Inflammatory macrophage (primary cell): ENCODE results near the gene CD6.

Source experiments
- DNase-seq, 2 donors: peaks; one replicate each; pipeline ENCODE4 v3.0.0-alpha.2; 2020 to 2022

Gene CD6

DNA sequence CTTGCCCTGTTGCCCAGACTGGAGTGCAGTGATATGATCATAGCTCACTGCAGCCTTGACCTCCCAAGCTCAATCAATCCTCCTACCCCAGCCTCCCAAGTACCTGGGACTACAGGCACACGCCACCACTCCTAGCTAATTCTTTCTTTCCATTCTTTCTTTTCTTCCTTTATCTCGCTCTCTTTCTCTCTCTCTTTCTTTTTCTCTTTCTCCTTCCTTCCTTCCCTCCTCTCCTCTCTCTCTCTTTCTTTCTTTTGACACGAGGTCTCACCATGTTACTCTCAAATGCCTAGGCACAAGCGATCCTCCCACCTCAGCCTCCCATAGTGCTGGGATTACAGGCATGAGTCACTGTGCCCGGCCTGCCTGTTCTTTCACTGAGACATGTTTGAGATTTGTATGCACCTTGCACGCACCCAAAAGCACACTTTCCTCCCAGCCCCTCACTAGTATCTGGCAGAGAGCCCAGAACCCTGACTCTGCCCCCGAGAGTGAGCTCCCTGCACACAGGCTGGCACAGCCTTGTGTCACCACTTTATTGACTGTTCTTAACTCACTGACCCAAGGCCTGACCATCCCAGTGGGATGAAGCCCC, 56.8 kb downstream of the CD6 start:
- DNase-seq, result peak; percentile 35 to 67

DNA sequence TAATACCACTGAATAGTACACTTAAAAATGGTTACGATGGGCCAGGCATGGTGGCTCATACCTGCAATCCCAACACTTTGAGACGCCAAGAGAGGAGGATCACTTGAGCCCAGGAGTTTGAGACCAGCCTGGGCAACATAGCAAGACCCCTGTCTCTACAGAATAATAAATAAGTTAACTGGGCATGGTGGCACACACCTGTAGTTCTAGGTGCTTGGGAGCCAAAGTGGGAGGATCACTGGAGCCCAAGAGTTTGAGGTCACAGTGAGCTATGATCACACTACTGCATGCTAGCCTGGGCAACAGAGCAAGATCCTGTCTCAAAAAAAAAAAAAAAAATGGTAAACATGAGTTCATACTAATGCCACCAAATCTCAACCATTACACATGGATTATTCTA, 61.3 kb downstream of the CD6 start:
- DNase-seq, result no peak

DNA sequence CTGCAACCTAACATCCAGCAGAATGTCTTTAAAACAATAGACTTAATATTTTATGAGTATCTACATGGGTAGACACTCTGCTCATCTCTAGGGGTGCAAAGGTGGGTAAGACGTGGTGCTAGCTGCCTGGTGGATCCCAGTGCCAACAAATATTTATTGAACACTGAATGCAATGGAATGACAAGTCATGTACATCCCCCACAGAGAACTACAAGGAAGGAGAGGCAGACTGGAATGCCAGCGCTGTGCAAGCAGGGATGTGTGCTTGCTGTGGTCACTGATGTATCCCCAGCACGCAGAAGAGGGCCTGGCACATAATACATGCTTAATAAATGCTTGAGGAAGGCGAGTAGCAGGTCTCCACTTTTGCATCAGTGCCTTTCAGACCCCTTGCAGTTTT, 61.9 kb downstream of the CD6 start:
- no peak for DNase-seq

DNA sequence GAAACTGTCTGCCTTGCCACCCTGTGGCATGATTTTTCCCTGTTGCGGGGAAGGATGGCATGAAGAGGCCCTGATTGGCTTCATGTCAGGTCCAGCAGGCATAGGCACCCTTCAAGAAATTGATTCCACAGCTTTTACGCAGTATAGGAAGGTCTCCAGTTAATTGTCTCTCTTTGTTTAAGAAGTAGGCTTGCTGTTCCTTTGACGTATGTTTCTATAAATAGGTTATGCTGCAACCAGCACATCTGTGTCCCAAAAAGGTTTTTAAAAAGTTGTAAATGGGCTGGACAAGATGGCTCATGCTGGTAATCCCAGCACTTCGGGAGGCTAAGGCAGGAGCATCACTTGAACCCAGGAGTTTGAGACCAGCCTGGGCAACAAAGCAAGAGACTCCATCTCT, 62.6 kb downstream of the CD6 start:
- DNase-seq, result no peak

DNA sequence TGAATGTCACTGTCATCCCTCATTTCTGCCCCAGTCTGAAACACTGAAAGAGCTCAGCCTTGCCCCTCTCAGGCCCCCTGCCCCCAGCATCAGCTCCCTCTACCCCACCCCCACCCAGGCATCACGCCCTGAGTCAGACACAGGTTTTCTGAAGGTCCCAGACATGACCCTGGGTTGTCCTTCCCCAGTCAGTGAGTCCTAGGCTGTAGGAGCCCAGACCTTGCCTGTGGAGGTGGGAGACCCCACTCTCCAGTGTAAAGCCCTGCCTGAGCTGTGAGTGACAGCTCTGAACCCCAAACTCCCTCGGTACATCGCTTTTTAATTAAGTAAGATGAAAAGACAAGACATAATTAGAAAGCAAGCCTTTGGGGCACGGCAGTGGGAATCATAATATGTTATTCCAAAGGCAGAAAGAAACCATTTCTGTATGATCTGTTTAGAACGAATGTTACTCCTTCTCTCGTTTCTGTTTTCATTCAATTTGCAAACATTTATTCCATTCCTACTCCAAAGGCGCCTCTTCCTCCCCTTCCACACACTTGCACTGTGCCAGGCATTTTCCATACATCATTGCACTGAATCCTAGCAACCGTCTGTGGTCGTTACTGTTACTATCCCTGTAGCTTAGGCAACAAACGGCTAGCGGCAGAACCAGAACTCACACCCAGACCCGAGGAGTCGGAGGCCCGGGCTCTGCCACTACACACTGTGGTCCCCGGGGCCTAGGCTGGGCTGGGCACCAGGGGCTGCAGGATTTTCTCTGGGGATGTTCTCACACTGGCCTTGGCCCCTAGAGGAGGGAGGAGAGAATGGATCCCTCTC, 63.4 kb downstream of the CD6 start:
- no peak for DNase-seq

DNA sequence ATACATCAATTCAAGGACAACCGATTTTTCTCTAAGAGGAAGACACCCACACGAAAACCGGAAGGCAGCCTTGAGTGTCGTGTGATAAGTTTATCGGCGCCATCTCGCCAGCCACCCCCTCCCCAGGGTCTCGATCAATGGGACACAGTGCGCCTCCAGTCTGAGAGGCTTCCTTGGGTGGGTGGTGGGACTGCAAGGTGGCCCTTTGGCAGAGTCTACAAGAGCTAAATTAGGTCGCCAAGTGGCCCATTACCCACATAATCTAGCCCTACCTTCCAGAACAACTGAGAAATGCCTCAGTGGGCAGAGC, 64.0 kb downstream of the CD6 start:
- DNase-seq, result no peak

DNA sequence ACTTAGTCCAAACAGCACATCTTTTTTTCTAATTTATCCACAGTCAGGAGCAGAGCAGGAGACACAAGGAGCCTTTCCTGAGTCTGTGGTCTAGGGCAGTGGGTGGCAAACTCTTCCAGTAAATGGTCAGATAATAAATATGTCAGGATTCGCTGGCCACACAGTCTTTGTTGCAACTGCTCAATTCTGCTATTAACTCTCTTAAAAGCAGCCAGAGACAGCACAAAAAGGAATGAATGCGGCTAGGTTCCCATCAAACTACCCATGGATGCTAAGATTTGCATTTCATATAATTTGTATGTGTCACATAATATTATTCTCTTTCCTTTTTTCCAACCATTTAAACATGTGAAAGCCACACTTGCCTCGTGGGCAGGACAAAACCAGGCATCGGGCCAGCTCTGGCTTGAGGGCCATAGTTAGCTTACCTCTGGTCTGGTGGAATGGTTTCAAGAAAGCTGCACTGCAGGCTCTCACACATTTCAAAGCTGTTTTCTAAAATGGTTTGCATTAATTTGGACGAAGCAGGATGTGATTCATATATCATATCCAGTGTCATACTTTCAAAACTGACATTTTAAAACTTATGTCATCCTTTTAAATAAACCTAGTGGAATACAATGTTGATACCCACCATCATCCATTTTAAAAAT, 66.1 kb downstream of the CD6 start:
- DNase-seq, result no peak

DNA sequence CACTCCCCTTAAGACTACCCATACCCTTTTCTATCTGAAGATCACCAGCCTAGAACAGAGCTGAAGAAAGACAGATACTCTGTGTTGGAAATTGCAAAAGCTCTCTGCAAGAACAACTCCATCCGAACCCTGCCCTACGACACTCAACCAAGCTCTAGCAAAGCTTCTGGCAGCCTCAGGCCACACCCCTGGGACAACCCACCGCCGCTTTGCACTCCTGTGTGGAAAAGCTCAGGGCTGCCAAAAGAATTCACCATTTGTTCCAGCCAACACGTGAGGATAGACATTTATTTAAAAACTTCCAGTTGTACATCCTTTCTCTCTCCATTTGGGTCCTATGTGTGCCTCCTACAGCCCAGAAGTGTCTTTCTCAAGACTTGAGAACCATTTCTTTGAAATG, 68.4 kb downstream of the CD6 start:
- peak; percentile 23 to 39 for DNase-seq

DNA sequence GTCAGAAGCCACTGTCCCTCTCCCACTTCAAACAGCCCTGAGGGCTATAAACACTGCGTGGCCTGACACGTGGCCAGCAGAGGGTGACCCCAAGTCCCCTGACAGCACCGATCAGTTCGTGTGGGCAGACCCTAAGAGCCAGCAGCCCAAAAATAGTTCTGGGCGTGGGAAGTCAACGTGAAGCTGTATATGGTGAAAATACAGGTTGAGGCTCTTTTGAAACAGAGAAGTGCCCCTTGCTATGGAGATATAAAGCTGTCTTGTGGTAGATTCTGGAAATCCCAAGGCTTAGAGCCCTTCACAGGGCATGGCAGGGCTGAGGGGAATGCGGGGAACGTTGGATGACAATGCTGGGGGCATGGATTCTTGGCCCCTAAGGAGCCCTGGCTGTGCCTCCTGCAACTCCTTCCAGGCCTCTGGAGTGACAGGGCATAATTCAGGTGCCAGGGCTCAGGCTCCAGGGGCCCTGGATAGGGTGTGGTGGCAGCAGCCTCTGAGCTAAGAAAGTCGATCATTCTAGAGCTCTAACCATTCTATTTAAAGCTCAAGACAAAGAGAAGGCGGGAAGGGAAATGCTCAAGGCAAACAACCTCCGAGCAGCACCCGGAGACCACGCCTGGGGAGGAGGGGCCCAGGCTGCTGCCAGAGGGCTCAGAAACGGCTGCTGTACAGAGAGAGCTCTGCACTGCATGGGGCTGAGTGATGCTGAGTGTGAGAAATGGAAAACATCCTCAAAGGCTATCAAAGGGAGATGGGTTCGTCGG, 70.5 kb downstream of the CD6 start:
- DNase-seq, result peak; percentile 30 to 67

DNA sequence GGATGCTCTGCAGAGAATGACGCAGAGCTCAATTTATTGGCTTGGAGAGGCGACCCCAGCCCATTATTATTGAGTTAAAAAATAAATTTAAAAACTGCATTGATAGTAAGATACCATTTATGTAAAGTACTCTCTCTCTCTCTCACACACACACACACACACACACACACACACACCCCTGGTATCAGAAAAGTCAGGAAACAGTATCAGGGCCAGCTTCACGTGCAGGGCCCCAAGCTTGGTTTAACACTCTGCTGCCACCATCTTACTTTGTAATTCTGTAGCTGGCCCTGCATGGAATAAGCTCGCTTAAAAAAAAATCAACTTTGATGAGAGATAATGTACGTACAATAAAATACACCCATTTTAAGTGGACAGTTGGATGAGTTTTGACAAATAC, 71.1 kb downstream of the CD6 start:
- DNase-seq, result no peak

DNA sequence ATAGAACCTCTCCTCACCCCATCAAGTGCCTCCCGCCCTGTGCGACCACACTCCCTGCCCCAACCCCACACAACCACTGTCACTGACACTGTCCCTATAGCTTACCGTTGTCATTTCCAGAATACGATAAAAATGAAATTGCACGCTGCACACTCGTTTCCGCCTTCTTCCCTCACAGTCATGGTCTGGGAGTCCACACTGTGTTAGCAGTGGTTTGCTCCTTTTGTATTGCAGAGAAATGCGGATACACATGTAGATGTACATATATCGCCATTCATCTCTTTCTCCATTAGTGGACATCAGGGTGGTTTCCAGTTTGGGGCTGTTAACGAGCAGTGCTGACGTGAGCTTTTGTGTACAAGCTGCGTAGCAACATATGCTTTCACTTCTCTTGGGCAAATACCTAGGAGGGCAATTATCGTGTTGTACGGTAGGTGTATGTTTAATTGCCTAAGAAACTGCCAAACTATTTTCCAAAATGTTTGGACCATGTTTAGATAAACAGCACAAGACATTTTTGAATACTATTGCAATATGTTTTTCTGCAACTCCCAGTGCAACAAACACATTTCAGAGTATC, 71.6 kb downstream of the CD6 start:
- no peak for DNase-seq

DNA sequence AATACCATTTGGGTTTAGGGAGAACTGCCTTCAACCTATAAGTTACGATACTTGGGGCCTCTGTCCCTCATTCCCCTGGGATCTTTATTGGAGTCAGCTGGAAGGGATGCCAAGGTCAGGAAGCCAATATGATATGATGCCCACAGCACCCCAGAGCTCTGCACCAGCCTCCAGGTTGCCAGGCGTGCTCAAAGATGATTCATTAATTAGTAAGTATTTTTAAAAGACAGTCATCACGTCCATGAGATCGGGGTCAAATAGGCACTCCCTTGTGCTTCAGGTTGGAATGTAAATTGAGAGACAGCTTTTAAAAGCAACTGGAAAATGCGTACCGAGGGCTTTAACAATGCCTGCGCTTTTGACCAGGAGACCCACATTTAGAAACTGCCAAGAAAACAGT, 73.8 kb downstream of the CD6 start:
- DNase-seq, result no peak

DNA sequence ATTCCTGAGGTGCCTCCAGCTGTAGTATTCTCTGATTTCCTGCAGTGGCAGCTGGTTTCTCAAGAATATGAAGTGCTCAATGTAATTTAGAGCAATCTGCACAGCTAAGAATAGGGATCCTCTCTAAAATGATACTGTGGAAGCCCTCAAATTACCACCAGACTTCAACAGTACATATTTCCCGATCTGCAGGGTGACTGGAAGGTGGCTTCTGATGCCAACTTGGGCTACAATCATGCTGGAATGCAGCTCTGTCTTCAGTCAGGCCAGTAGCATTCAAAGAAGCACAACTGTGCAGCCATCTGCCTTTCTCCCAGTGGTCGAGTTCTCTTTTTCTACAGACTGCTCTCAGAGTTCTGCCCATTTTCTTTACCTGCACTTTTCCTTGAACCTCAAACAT, 75.4 kb downstream of the CD6 start:
- no peak for DNase-seq

DNA sequence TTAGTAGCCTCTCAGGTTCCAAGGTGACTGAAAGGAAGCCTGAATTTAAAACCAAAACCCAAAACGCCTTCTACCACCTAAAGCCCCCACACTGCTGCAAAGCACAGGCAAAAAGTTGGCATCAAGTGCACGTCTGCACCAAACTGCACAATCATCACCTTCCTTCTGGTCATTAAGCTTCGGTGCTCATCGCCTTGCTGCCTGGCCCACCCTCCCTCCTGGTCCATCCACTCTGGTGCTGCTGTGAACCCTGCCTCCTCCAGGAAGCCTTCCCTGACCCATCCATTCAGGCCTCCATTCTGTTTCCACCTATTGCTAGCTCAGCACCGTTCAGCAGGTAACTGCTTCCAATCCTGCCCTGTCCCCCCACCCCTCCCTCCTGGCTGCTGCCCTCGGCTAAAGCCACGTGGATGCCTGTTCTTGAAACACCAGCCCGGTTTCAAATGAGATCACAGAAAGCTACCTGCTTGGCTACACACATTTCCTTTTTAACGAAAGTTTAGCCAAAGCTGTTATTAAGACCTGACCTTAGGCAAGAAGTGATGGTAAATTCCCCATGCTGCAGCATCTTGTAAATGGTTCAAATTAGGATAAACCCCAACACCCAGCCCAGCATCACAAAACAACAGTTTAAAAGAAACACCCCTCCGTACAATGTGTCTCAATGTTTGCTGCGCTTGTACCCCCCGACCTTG, 77.0 kb downstream of the CD6 start:
- DNase-seq, result no peak

DNA sequence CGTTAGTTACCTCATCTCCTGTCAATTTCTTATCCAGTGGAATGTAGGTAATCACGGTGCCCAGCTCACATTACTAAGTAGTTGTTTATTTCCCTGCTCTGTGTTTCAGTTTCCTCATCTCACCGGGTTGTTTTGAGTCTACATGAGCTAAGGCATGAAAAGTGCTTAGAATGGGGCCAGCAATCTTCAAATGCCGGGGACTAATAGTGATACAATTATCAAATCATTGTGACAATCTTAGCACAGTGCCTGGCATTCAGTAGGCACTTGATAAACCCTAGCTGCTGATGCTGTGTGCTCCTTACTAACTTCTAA, 77.5 kb downstream of the CD6 start:
- DNase-seq, result no peak

DNA sequence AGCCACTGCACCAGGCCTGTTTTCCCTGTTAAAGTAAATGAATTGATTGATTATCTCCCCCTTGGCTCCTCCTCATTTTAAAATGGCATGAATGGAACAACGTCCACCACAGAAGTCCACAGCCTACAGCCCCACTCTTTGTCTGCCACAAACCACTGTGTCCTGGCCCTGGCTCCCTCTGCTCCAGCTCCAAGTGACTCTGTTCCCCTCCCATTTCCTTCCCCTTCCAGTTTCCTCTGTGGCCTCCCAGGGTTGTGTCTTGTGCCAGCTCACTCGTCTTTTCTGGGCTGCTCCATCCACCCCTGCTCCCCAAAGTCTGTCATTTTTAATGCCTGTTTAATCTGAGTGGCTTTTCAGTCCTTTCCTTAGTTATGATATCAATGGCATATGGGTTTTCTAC, 78.4 kb downstream of the CD6 start:
- peak; percentile 14 to 50 for DNase-seq

DNA sequence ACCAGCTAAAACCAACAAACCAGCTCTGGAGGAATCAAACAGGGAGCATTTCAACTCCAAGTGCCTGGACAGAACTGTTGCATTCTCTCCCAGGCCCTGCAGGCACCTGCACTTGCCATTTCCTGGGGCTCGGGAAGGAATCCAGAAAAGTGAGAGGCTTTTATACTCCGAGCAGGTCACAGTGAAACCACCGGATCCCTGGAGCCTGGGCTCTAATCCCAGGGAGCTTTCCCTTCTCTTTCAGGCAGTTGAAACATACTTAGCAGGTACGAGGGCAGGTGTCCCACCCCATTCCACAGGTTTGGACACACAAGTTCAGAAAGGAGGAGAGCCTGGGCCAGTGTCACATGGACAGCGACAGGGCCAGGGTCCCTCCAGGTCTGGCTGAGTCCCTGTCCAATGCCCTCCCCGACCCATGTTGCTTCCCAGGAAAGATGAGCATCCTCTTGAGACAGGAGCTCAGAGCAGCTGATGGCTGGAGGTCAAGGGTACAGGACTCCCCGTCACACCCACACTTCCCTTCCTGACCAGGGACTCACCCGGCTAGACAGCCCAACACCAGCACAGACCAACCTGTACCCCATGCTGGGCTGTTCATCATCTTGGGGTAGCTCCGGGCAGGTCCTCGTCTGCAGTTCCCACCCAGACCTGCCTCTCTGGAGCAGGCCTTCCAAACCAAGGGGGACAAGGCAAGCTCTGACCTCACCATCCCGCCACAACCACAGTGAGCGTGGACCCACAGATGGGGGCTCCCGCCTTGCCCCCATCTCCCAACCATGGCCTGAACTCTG, 80.9 kb downstream of the CD6 start:
- no peak for DNase-seq

DNA sequence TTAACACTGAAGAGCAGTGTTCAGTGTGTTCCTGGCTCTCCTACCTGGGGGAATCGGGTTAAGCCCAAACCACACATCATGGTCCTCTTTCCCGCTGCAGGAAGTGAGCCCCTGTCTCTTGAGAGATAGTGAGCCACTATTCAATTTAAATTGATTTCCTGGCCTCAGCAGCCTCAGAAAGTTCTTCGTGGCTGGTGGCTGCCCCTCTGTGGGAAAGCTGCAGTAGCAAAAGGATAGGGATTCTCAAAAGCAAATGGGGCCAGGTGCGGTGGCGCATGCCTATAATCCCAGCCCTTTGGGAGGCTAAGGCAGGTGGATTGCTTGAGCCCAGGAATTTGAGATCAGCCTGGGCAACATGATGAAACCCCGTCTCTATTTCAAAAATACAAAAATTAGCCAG, 81.7 kb downstream of the CD6 start:
- DNase-seq, result no peak

DNA sequence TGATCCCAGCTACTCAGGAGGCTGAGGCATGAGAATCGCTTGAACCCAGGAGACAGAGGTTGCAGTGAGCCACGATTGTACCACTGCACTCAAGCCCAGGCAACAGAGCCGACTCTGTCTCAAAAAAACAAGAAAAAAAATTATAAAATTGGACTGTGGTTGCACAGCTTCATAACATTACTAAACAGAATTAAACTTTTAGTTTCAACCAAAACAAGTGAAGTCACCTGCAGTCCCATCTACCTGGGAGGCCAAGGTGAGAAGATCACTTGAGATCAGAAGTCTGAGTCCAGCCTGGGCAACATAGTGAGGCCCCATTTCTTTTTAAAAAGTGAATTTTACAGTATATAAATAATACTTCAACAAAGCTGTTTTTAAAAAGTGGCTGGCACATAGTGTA, 83.0 kb downstream of the CD6 start:
- no peak for DNase-seq

DNA sequence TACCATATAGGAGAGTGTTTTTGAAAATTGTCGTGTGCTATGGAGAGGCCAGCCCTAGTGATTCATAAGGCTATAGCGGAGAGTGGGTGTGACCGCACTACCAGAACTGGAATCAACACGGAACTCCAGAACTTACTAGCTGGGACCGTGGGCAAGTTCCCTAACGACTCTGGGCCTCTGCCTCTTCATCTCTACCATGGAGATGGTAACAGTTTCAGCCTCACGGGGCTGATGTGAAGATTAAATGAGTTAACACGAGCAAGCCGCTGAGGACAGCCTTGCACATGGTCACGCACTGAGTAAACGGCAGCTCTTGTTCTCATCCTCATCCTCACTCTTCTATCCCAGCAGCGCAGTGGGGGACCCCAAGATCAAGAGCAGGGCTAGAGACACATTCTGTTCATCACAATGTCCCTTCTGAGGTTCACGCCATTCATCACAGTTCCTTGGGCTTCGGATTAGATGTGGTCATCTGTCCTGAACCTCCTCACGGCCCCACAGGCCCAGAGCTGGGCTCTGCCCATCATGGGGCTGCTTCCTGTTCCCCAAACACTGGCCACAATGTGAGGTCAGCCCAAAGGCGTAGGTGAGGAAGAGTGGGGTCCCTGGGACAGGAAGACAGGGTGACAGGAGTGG, 83.6 kb downstream of the CD6 start:
- peak; percentile 84 to 94 for DNase-seq

DNA sequence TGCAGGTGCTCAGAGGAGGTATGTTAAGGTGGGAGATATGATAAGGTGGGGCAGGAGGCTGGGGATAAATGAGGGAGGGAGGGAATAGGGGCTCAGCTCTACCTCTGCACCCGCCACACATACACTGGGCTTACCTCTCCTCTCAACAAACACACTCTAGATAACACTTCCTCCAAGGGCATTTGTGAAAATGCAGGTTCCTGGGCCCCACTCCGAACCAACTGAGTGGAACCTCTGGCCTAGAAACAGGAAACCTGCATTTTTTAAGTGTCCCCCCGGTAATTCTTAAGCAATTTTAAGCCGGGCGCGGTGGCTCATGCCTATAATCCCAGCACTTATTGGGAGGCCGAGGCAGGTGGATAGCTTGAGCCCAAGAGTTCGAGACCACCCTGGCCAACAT, 84.3 kb downstream of the CD6 start:
- no peak for DNase-seq
